ENCODE measurements around the gene HCFC2. TPM values are rescaled to one million over a fixed set of nuclear protein-coding genes. Genes with fewer than 3 reads are reported as not detected.

The HCFC2 gene
- total and polyA plus RNA-seq, 2 of the 4 experiments (the other 2 are of a cell fraction), result 12.0 to 34.2 TPM

GRCh38 chr12:104022786-104023185 is 41.5 kb upstream of the HCFC2 start:
- H2BK120ac ChIP-seq (ENCODE audit: low read depth, low read length), result no peak overlapping the region
- no peak overlapping the region for H4K91ac ChIP-seq (ENCODE audit: insufficient read depth, low read depth, low read length)
- H2BK15ac ChIP-seq (ENCODE audit: low read depth, low read length), result no peak overlapping the region
- ChIA-PET POLR2A (ENCODE audit: unreplicated experiment) (no interaction called here), CTCF (no interaction called here)
- H3K79me1 ChIP-seq (ENCODE audit: low read depth in 1 of 2, low read length in 2 of 2), result peaks cover 0 to 3% of the 10 kb centered on the region in 2 experiments; a peak in 1 of 4 replicates
- no peaks in the 10 kb centered on the region for H3K4me1 ChIP-seq (ENCODE audit: control insufficient read depth, insufficient read depth, low read length)
- no peaks in the 10 kb centered on the region for H4K20me1 ChIP-seq (ENCODE audit: insufficient read depth, low read length)
- H3K9ac ChIP-seq (ENCODE audit: low read depth, low read length), result no peak overlapping the region
- H3K56ac ChIP-seq (ENCODE audit: extremely low read depth, insufficient read depth, low read length), result no peak overlapping the region
- in situ Hi-C loops (cut with MboI; ENCODE audit: low sequenced_read_pairs) (no loop called here), dilution Hi-C loops (cut with HindIII; ENCODE audit: low sequenced_read_pairs, unreplicated experiment) (no loop called here), intact Hi-C loops (cut with micrococcal nuclease) (no loop called here)
- no peak overlapping the region for H4K5ac ChIP-seq (ENCODE audit: low read depth, low read length)
- BruUV-seq (replicated peaks), result no TSS peak
- no peak overlapping the region for H2AFZ ChIP-seq (replicated peaks; ENCODE audit: low read length, poor library complexity)
- DNase-seq, result no peak
- H2BK5ac ChIP-seq (ENCODE audit: low read depth, low read length, poor library complexity, severe bottlenecking), result no peak overlapping the region
- no peak overlapping the region for H2BK20ac ChIP-seq (ENCODE audit: low read depth, low read length)
- H3K23ac ChIP-seq (ENCODE audit: low read depth, low read length), result no peak overlapping the region
- no peak overlapping the region for H3K14ac ChIP-seq (replicated peaks; ENCODE audit: low read depth, low read length)
- H3K27ac ChIP-seq (ENCODE audit: insufficient read depth, low read length), result no peak overlapping the region
- no peaks in the 10 kb centered on the region for H3K36me3 ChIP-seq (ENCODE audit: control insufficient read depth, insufficient read depth, low read length)
- no peak overlapping the region for H3K4me3 ChIP-seq (ENCODE audit: insufficient read depth, low read depth, low read length)
- H4K8ac ChIP-seq (ENCODE audit: low read depth in 2 of 2, low read length in 2 of 2), result no peak overlapping the region
- H2AK5ac ChIP-seq (ENCODE audit: low read depth, low read length), result no peak overlapping the region
- WGBS, 2 experiments (ENCODE audit: extremely low coverage in 2 of 2, insufficient read length in 1 of 2), result 14% methylated on average over 1 of the region's 3 CpGs; no CpG with 5 or more reads in 1 of the 2 experiments
- no peak overlapping the region for H3K4ac ChIP-seq (ENCODE audit: low read depth, low read length)
- no peaks in the 10 kb centered on the region for H3K27me3 ChIP-seq (ENCODE audit: control insufficient read depth, insufficient read depth, low read length)
- no peak overlapping the region for H3K4me2 ChIP-seq (ENCODE audit: low read depth, low read length)
- no peaks in the 10 kb centered on the region for H3K9me1 ChIP-seq (ENCODE audit: insufficient read depth, low read length)
- H2AK9ac ChIP-seq (replicated peaks; ENCODE audit: low read depth, low read length, poor library complexity), result no peak overlapping the region
- TF ChIP-seq MXI1 (IDR thresholded peaks at IDR 0.05; ENCODE audit: borderline replicate concordance, low read depth, low read length), result no peak
- no peak for TF ChIP-seq RFX5 (IDR thresholded peaks at IDR 0.05; ENCODE audit: low read depth, low read length)
- no peak for TF ChIP-seq MAFK (IDR thresholded peaks at IDR 0.05; ENCODE audit: low read depth, low read length)
- no peak for TF ChIP-seq CHD1 (IDR thresholded peaks at IDR 0.05; ENCODE audit: low read depth, low read length)
- TF ChIP-seq BHLHE40 (IDR thresholded peaks at IDR 0.05; ENCODE audit: low read depth, low read length), result no peak
- no peak for TF ChIP-seq CTCF (conservative IDR thresholded peaks at IDR 0.05; ENCODE audit: low read depth, low read length)
- no peak for TF ChIP-seq CEBPB (IDR thresholded peaks at IDR 0.05; ENCODE audit: low read depth, low read length)
- no peak for TF ChIP-seq USF2 (IDR thresholded peaks at IDR 0.05; ENCODE audit: low read depth, low read length)
- TF ChIP-seq MAZ (IDR thresholded peaks at IDR 0.05; ENCODE audit: borderline replicate concordance, low read depth, low read length), result no peak
- no peak for TF ChIP-seq ELK1 (IDR thresholded peaks at IDR 0.05; ENCODE audit: borderline replicate concordance, low read depth, low read length)
- no peak for TF ChIP-seq RAD21 (IDR thresholded peaks at IDR 0.05; ENCODE audit: low read length)
- no peak for TF ChIP-seq RCOR1 (IDR thresholded peaks at IDR 0.05; ENCODE audit: insufficient replicate concordance, low read length)
- no peak for TF ChIP-seq FOS (IDR thresholded peaks at IDR 0.05; ENCODE audit: low read depth, low read length)
- no peak for TF ChIP-seq POLR2A (IDR thresholded peaks at IDR 0.05; ENCODE audit: low read depth, low read length)
- TF ChIP-seq NFE2L2 (IDR thresholded peaks at IDR 0.05; ENCODE audit: low read depth, low read length), result no peak
- TF ChIP-seq SMC3 (IDR thresholded peaks at IDR 0.05; ENCODE audit: low read depth, low read length), result no peak
- ATAC-seq (ENCODE audit: low read depth), result no peak
- H3K9me3 ChIP-seq (ENCODE audit: control insufficient read depth, insufficient read depth, low read length), result peaks cover 2% of the 10 kb centered on the region
- no peak overlapping the region for H3K18ac ChIP-seq (ENCODE audit: low read depth, low read length)

All from IMR-90 (cell line).